Caco-2 (cell line): Measurements from ENCODE around the gene AUTS2. TPM values are rescaled to one million over a fixed set of nuclear protein-coding genes. Genes with fewer than 3 reads are reported as not detected.

Experiments
- BruUV-seq: library from RNA; stranded (reverse); fragments of 400-500 nt; replicated peaks from 2 replicates; lab custom pipeline; 2021; lab: Mats Ljungman, UMichigan
- CTCF ChIA-PET: fragments of 300-600 bp; sonication (Branson Sonifier 250); formaldehyde crosslinking; loops from one replicate; lab custom pipeline; 2022; ENCODE audit warnings: antibody characterized with exemption; lab: Charles Lee
- POLR2A ChIA-PET: fragments of 300-600 bp; sonication (Branson Sonifier 250); formaldehyde crosslinking; loops from one replicate; lab custom pipeline; 2022; ENCODE audit warnings: antibody characterized with exemption; lab: Charles Lee
- DNase-seq, 2 experiments: peaks; one replicate each; pipeline versions ENCODE4 v3.0.0 to v3.0.0-alpha.2; 2020 to 2022
- H3K27me3 ChIP-seq: replicated peaks from 2 replicates; pipeline ENCODE4 v1.6.0; 2011; ENCODE audit warnings: low read length; ENCODE audit not compliant: control insufficient read depth, insufficient read depth
- H3K36me3 ChIP-seq: 2 replicates; pipeline ENCODE4 v1.5.1; 2011; ENCODE audit warnings: low read length; ENCODE audit not compliant: control insufficient read depth, insufficient read depth
- H3K4me1 ChIP-seq: fragments of 250-450 bp; sonication (Bioruptor Pico); 2 replicates; pipeline ENCODE4 v1.5.1; 2020; ENCODE audit warnings: mild to moderate bottlenecking
- H3K4me3 ChIP-seq: 2 replicates; pipeline ENCODE4 v1.5.1; 2011; ENCODE audit warnings: low read depth, mild to moderate bottlenecking, control low read depth, low read length
- H3K9me3 ChIP-seq: fragments of 250-450 bp; sonication (Bioruptor Pico); 2 replicates; pipeline ENCODE4 v1.5.1; 2020; ENCODE audit warnings: mild to moderate bottlenecking, moderate library complexity
- H3K27ac Mint-ChIP-seq: one replicate; pipeline ENCODE4 v1.8.0; 2022; ENCODE audit warnings: mixed read lengths; ENCODE audit not compliant: unreplicated experiment
- H3K27me3 Mint-ChIP-seq: one replicate; pipeline ENCODE4 v1.8.0; 2022; ENCODE audit warnings: mixed read lengths; ENCODE audit not compliant: insufficient read depth, unreplicated experiment
- H3K36me3 Mint-ChIP-seq: one replicate; pipeline ENCODE4 v1.8.0; 2022; ENCODE audit warnings: mild to moderate bottlenecking, mixed read lengths; ENCODE audit not compliant: insufficient read depth, unreplicated experiment
- H3K4me1 Mint-ChIP-seq: one replicate; pipeline ENCODE4 v1.8.0; 2022; ENCODE audit warnings: low read depth, mixed read lengths; ENCODE audit not compliant: unreplicated experiment
- H3K4me3 Mint-ChIP-seq: one replicate; pipeline ENCODE4 v1.8.0; 2022; ENCODE audit warnings: mild to moderate bottlenecking, moderate library complexity, mixed read lengths; ENCODE audit not compliant: unreplicated experiment
- H3K9me3 Mint-ChIP-seq: one replicate; pipeline ENCODE4 v1.8.0; 2022; ENCODE audit warnings: mixed read lengths; ENCODE audit not compliant: unreplicated experiment
- intact Hi-C: fragments of 100-400 bp; cut with micrococcal nuclease; formaldehyde crosslinking; loops from one replicate; pipeline ENCODE4 v1.10.0; 2022; ENCODE audit not compliant: unreplicated experiment
- total RNA-seq: library from RNA; stranded (reverse); gene quantifications from 2 replicates; pipeline ENCODE4 v1.2.3, GENCODE V29; 2022
- TF ChIP-seq, protein P1 (sequence below), 2 experiments: fragments of 200-600 bp in 1 of 2; IDR thresholded peaks; 1 replicate in 1 of 2; 2 replicates in 1 of 2; pipeline versions ENCODE4 v1.5.1 to v1.8.0; 2011 to 2022; ENCODE audit warnings: antibody characterized with exemption in 1 of 2, control low read depth in 1 of 2, inconsistent platforms in 1 of 2, low read depth in 1 of 2, low read length in 1 of 2, mild to moderate bottlenecking in 1 of 2, moderate library complexity in 1 of 2; ENCODE audit not compliant: insufficient read depth in 1 of 2, severe bottlenecking in 1 of 2, unreplicated experiment in 1 of 2

Gene AUTS2
- total RNA-seq, 1 experiment from 2014 or later = 37.1 TPM

DNA sequence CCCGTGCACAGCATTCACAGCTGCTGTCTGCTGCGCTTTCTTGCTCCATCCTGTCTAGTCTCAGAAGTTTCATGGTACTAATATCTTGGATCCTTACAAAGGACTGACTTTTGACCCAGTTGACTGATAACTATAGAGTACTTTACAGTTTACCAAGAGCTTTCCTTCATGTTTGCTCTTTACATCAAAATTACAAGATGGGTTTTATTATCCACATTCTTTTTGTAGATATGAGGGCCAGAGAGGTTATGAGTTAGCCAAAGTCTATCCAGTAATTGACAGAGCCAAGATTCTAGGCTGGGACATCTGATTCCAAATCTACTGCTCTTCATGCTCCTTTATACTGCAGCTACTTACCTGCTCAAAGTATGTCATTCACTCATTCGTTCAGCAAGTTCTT, 218.2 kb downstream of the AUTS2 start:
- peak in 1 of 2 experiments; percentile 16 for DNase-seq
- no peaks in the 10 kb centered on the region for H3K9me3 ChIP-seq
- no peaks in the 10 kb centered on the region for H3K36me3 Mint-ChIP-seq
- H3K4me1 ChIP-seq = peaks cover 32% of the 10 kb centered on the region
- H3K27ac Mint-ChIP-seq = peak overlapping the region; percentile 15
- BruUV-seq = no TSS peak
- TF ChIP-seq, protein P1, sequence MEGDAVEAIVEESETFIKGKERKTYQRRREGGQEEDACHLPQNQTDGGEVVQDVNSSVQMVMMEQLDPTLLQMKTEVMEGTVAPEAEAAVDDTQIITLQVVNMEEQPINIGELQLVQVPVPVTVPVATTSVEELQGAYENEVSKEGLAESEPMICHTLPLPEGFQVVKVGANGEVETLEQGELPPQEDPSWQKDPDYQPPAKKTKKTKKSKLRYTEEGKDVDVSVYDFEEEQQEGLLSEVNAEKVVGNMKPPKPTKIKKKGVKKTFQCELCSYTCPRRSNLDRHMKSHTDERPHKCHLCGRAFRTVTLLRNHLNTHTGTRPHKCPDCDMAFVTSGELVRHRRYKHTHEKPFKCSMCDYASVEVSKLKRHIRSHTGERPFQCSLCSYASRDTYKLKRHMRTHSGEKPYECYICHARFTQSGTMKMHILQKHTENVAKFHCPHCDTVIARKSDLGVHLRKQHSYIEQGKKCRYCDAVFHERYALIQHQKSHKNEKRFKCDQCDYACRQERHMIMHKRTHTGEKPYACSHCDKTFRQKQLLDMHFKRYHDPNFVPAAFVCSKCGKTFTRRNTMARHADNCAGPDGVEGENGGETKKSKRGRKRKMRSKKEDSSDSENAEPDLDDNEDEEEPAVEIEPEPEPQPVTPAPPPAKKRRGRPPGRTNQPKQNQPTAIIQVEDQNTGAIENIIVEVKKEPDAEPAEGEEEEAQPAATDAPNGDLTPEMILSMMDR (IDR thresholded peaks at IDR 0.05; ENCODE audit: insufficient read depth in 1 of 2, low read depth in 1 of 2, low read length in 1 of 2, severe bottlenecking in 1 of 2, unreplicated experiment in 1 of 2) = no peak
- ChIA-PET POLR2A (no interaction called here), CTCF (interaction anchor here (0.6 to 0.9 kb wide), 2 partner anchors 16 to 1807 kb away, joined by 3 read pairs; no protein-coding TSS in a partner anchor)
- intact Hi-C loops = loop anchor here (1.0 kb wide), 2 partner anchors 16 to 36 kb away; no protein-coding TSS in a partner anchor
- no peaks in the 10 kb centered on the region for H3K27me3 ChIP-seq
- peak overlapping the region; percentile 27 for H3K4me3 Mint-ChIP-seq
- no peaks in the 10 kb centered on the region for H3K27me3 Mint-ChIP-seq
- peaks cover 1% of the 10 kb centered on the region for H3K9me3 Mint-ChIP-seq
- H3K36me3 ChIP-seq = no peaks in the 10 kb centered on the region
- H3K4me1 Mint-ChIP-seq = peaks cover 27% of the 10 kb centered on the region
- H3K4me3 ChIP-seq = no peak overlapping the region

DNA sequence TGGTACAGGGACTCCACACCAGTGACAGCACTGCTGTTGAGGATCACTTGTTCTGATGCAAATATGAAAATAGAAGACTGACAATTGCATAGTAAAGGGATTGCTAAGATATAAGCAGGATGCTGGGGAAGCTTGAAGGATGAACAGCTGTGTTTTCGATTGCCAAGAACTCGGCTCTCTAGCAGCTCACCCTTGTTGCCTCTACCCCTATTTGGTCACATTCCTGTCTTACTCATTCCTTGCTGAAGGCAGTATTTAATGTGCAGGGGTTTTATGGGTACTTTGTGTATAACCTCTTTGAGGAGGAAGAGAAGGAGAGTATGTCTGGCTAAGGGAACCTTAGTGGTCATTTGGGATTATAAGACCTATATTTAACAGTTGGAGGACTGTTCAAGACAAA, 218.8 kb downstream of the AUTS2 start:
- Mint-ChIP-seq H3K9me3 (peaks cover 8% of the 10 kb centered on the region), H3K27ac (no peak overlapping the region), H3K36me3 (no peaks in the 10 kb centered on the region), H3K27me3 (no peaks in the 10 kb centered on the region), H3K4me3 (no peak overlapping the region), H3K4me1 (peaks cover 24% of the 10 kb centered on the region)
- Histone ChIP-seq H3K9me3 (no peaks in the 10 kb centered on the region), H3K4me3 (no peak overlapping the region), H3K36me3 (no peaks in the 10 kb centered on the region), H3K4me1 (peaks cover 29% of the 10 kb centered on the region), H3K27me3 (no peaks in the 10 kb centered on the region)
- TF ChIP-seq, protein P1 (IDR thresholded peaks at IDR 0.05; ENCODE audit: insufficient read depth in 1 of 2, low read depth in 1 of 2, low read length in 1 of 2, severe bottlenecking in 1 of 2, unreplicated experiment in 1 of 2) = no peak
- BruUV-seq = no TSS peak
- CTCF ChIA-PET = no interaction called here
- POLR2A ChIA-PET = no interaction called here
- intact Hi-C loops = no loop called here
- no peak for DNase-seq

DNA sequence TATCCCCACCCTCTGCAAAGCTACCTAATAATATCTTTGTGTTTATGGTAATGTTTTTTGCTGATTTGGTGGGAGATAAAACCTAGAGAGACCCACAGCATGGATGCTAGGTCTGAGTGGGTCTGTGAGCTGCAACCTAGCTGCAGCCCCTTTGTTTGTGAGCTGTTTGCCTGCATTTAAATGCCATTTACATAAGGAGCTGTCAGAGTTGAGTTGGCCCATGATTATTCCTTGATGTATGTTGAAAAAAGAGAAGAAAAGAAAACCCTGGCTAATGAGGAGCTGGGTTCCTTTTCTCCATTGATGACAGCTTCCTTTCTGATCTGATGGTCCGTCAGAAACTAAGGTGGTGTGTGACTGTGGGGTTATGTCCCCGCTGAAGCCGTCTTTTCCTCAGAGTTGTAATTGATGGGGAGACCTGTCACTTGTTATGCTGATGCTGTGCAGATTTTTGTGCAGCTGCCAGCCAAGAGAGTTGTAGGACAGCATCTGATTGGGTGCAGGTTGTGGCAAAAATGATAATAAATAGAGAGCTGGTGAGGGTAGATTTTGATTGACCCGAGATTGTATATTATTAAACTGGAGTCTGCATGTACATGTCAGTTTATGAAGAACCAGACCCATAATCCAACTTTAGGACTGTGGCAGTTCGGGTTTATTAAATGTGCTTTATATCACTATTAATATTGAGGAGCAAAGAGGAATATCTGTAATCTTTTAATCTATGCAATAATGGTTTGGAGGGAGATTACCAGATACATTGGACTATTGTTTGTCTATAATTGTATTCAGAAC, 219.8 kb downstream of the AUTS2 start:
- Histone ChIP-seq H3K9me3 (no peaks in the 10 kb centered on the region), H3K4me3 (no peak overlapping the region), H3K36me3 (no peaks in the 10 kb centered on the region), H3K4me1 (peaks cover 29% of the 10 kb centered on the region), H3K27me3 (no peaks in the 10 kb centered on the region)
- ChIA-PET POLR2A (no interaction called here), CTCF (no interaction called here)
- Mint-ChIP-seq H3K36me3 (no peaks in the 10 kb centered on the region), H3K9me3 (peaks cover 10% of the 10 kb centered on the region), H3K27me3 (no peaks in the 10 kb centered on the region), H3K4me1 (peaks cover 20% of the 10 kb centered on the region), H3K4me3 (no peak overlapping the region), H3K27ac (no peak overlapping the region)
- intact Hi-C loops = no loop called here
- TF ChIP-seq, protein P1 (IDR thresholded peaks at IDR 0.05; ENCODE audit: insufficient read depth in 1 of 2, low read depth in 1 of 2, low read length in 1 of 2, severe bottlenecking in 1 of 2, unreplicated experiment in 1 of 2) = no peak
- BruUV-seq = no TSS peak
- no peak for DNase-seq
